H9 (cell line): ENCODE measurements around the gene CNIH2. TPM values are rescaled to one million over a fixed set of nuclear protein-coding genes. Genes with fewer than 3 reads are reported as not detected.

Experiments used
- DNase-seq: peaks from one replicate; pipeline ENCODE4 v3.0.0-alpha.2; 2017
- H2AFZ ChIP-seq: one replicate; pipeline ENCODE4 v1.6.1; 2013; ENCODE audit warnings: mild to moderate bottlenecking, low read length, control low read depth, moderate library complexity
- H2AK5ac ChIP-seq: 2 replicates; pipeline ENCODE4 v1.6.1; 2013; ENCODE audit warnings: low read length, control low read depth, mixed read lengths; ENCODE audit not compliant: insufficient read length
- H2BK120ac ChIP-seq: one replicate; pipeline ENCODE4 v1.6.1; 2013; ENCODE audit warnings: low read depth, mild to moderate bottlenecking, low read length, control low read depth, inconsistent platforms; ENCODE audit not compliant: poor library complexity, severe bottlenecking
- H2BK12ac ChIP-seq: 2 replicates; pipeline ENCODE4 v1.6.1; 2013; ENCODE audit warnings: low read length, control low read depth, mixed read lengths, low read depth; ENCODE audit not compliant: insufficient read length
- H2BK15ac ChIP-seq: 2 replicates; pipeline ENCODE4 v1.6.1; 2013; ENCODE audit warnings: low read depth, low read length, control low read depth
- H2BK20ac ChIP-seq: one replicate; pipeline ENCODE4 v1.6.1; 2013; ENCODE audit warnings: low read depth, mild to moderate bottlenecking, low read length, control low read depth, inconsistent platforms; ENCODE audit not compliant: poor library complexity, severe bottlenecking
- H2BK5ac ChIP-seq: 2 replicates; pipeline ENCODE4 v1.6.1; 2013; ENCODE audit warnings: low read length, control low read depth, mixed read lengths; ENCODE audit not compliant: insufficient read length
- H3K14ac ChIP-seq: 2 replicates; pipeline ENCODE4 v1.6.1; 2013; ENCODE audit warnings: low read length, control low read depth; ENCODE audit not compliant: insufficient read depth
- H3K18ac ChIP-seq: 2 replicates; pipeline ENCODE4 v1.6.1; 2013; ENCODE audit warnings: low read depth, mild to moderate bottlenecking, mixed read lengths, low read length, control low read depth; ENCODE audit not compliant: insufficient read length
- H3K23ac ChIP-seq: 2 replicates; pipeline ENCODE4 v1.6.1; 2013; ENCODE audit warnings: low read length, control low read depth, mixed read lengths, low read depth; ENCODE audit not compliant: insufficient read length
- H3K23me2 ChIP-seq: 2 replicates; pipeline ENCODE4 v1.6.1; 2013; ENCODE audit warnings: low read depth, mild to moderate bottlenecking, mixed read lengths, low read length, control low read depth; ENCODE audit not compliant: insufficient read length, poor library complexity, severe bottlenecking
- H3K27ac ChIP-seq: 2 replicates; pipeline ENCODE4 v1.5.1; 2013; ENCODE audit warnings: low read length, control low read depth, mixed read lengths, low read depth; ENCODE audit not compliant: insufficient read length
- H3K27me3 ChIP-seq: 2 replicates; pipeline ENCODE4 v1.6.1; 2013; ENCODE audit warnings: low read length, control low read depth, inconsistent platforms; ENCODE audit not compliant: insufficient read depth
- H3K4ac ChIP-seq: 2 replicates; pipeline ENCODE4 v1.6.1; 2013; ENCODE audit warnings: low read depth, mild to moderate bottlenecking, control low read depth, inconsistent platforms, low read length, moderate library complexity
- H3K4me1 ChIP-seq: 2 replicates; pipeline ENCODE4 v1.6.1; 2013; ENCODE audit warnings: low read length, control low read depth, inconsistent platforms; ENCODE audit not compliant: insufficient read depth
- H3K4me2 ChIP-seq: 2 replicates; pipeline ENCODE4 v1.6.1; 2013; ENCODE audit warnings: low read length, control low read depth, mixed read lengths; ENCODE audit not compliant: insufficient read length, insufficient read depth
- H3K56ac ChIP-seq: 2 replicates; pipeline ENCODE4 v1.6.1; 2013; ENCODE audit warnings: low read depth, mild to moderate bottlenecking, mixed read lengths, low read length, control low read depth; ENCODE audit not compliant: insufficient read length
- H3K79me1 ChIP-seq: 2 replicates; pipeline ENCODE4 v1.6.1; 2013; ENCODE audit warnings: low read depth, mild to moderate bottlenecking, moderate library complexity, low read length, control low read depth, inconsistent platforms; ENCODE audit not compliant: insufficient read depth, poor library complexity, severe bottlenecking
- H3K79me2 ChIP-seq: 2 replicates; pipeline ENCODE4 v1.6.1; 2013; ENCODE audit warnings: low read length, control low read depth, inconsistent platforms; ENCODE audit not compliant: insufficient read depth
- H3K9ac ChIP-seq: 2 replicates; pipeline ENCODE4 v1.6.1; 2013; ENCODE audit warnings: low read length, control low read depth, mixed read lengths; ENCODE audit not compliant: insufficient read length; ENCODE audit errors: extremely low read depth
- H3K9me3 ChIP-seq: one replicate; pipeline ENCODE4 v1.6.1; 2013; ENCODE audit warnings: low read depth, low read length, inconsistent platforms; ENCODE audit not compliant: control insufficient read depth
- H3T11ph ChIP-seq: one replicate; pipeline ENCODE4 v1.6.1; 2013; ENCODE audit warnings: mild to moderate bottlenecking, low read length, control low read depth, inconsistent platforms
- H4K20me1 ChIP-seq: one replicate; pipeline ENCODE4 v1.6.1; 2013; ENCODE audit not compliant: control insufficient read depth, insufficient read length, insufficient read depth
- H4K5ac ChIP-seq: 2 replicates; pipeline ENCODE4 v1.6.1; 2013; ENCODE audit warnings: low read depth, mild to moderate bottlenecking, mixed read lengths, low read length, control low read depth; ENCODE audit not compliant: insufficient read length
- H4K8ac ChIP-seq: replicated peaks from 2 replicates; pipeline ENCODE4 v1.6.1; 2013; ENCODE audit warnings: low read length, control low read depth, mixed read lengths, low read depth; ENCODE audit not compliant: insufficient read length
- H4K91ac ChIP-seq: 2 replicates; pipeline ENCODE4 v1.6.1; 2013; ENCODE audit warnings: low read depth, mild to moderate bottlenecking, moderate library complexity, mixed read lengths, low read length, control low read depth; ENCODE audit not compliant: insufficient read length
- H3K27ac Mint-ChIP-seq, 3 experiments: 2 replicates in 2 of 3; 3 replicates in 1 of 3; pipeline ENCODE4 v1.8.0; 2020 to 2021; ENCODE audit warnings: mixed read lengths in 3 of 3, mild to moderate bottlenecking in 1 of 3, moderate library complexity in 1 of 3
- H3K27me3 Mint-ChIP-seq: 2 replicates; pipeline ENCODE4 v1.8.0; 2021; ENCODE audit warnings: low read depth, mild to moderate bottlenecking, moderate library complexity, mixed read lengths
- H3K36me3 Mint-ChIP-seq, 3 experiments: 2 replicates in 2 of 3; 3 replicates in 1 of 3; pipeline ENCODE4 v1.8.0; 2020 to 2021; ENCODE audit warnings: low read depth in 3 of 3, mixed read lengths in 3 of 3; ENCODE audit not compliant: insufficient read depth in 1 of 3
- H3K4me1 Mint-ChIP-seq, 2 experiments: 2 replicates each; pipeline ENCODE4 v1.8.0; 2020; ENCODE audit warnings: mixed read lengths in 2 of 2
- H3K4me3 Mint-ChIP-seq, 2 experiments: 2 replicates in 1 of 2; 3 replicates in 1 of 2; pipeline ENCODE4 v1.8.0; 2020 to 2021; ENCODE audit warnings: mild to moderate bottlenecking in 2 of 2, mixed read lengths in 2 of 2, moderate library complexity in 1 of 2
- H3K9me3 Mint-ChIP-seq, 2 experiments: 2 replicates in 1 of 2; 3 replicates in 1 of 2; pipeline ENCODE4 v1.8.0; 2020; ENCODE audit warnings: mild to moderate bottlenecking in 2 of 2, mixed read lengths in 2 of 2, moderate library complexity in 1 of 2
- WGBS: extraction: QIAGEN DNeasy Blood & Tissue Kit; methylation state at CpG from one replicate; pipeline ENCODE4 v1.1.7; 2013; ENCODE audit warnings: missing lambda C conversion rate, low lambda C conversion rate, mixed read lengths; ENCODE audit not compliant: insufficient read length; ENCODE audit errors: extremely low coverage; 5-methylcytosine and 5-hydroxymethylcytosine counted together
- total RNA-seq: library from RNA; stranded (reverse); gene quantifications from 2 replicates; pipeline ENCODE4 v1.2.1, GENCODE V29; 2021
- TF ChIP-seq, protein P1 (sequence below): fragments of 200-600 bp; sonication (generic); conservative IDR thresholded peaks from 3 replicates; pipeline ENCODE4 v1.8.0; 2021; ENCODE audit warnings: antibody characterized with exemption, mild to moderate bottlenecking

Gene CNIH2
- total RNA-seq, 1 experiment from 2014 or later = 12.0 TPM

DNA sequence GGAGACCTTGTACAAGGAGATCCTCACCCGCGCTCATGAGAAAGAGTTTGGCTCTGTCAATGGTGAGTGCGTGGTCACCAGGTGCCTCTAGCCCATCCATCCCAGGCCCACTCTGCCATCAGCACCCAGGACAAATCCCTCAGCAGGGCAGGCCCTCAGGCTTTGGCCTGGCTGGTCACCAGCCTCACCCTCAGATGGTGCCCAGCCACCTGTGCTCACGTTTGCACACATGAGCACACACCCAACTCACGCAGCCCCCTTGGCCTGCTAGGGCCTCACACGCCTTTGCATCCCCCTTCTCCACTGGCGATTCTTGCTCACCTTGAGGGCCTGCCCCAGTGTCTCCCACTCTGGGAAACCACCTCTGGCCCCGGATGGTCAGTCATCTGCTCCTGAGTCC, 13.6 kb upstream of the CNIH2 start:
- no peak overlapping the region for H3K4me2 ChIP-seq
- H3K14ac ChIP-seq = no peak overlapping the region
- H4K8ac ChIP-seq = no peak overlapping the region
- no peaks in the 10 kb centered on the region for H3K79me2 ChIP-seq
- H3K9ac ChIP-seq = no peak overlapping the region
- H2BK15ac ChIP-seq = no peak overlapping the region
- H3T11ph ChIP-seq = no peak overlapping the region
- H3K4ac ChIP-seq = no peak overlapping the region
- H4K91ac ChIP-seq = no peak overlapping the region
- Mint-ChIP-seq H3K9me3 (no peaks in the 10 kb centered on the region), H3K27me3 (no peaks in the 10 kb centered on the region; the same call in 1 of the 2 replicates), H3K4me3 (peak overlapping the region in 1 of 2 experiments; percentile 55; a peak in 2 of 5 replicates), H3K36me3 (peaks cover 15 to 59% (median 53%) of the 10 kb centered on the region in 3 experiments), H3K4me1 (peaks cover 13 to 15% of the 10 kb centered on the region in 2 experiments), H3K27ac (peak overlapping the region; percentile 68 to 89 (median 70); a peak in 3 of 7 replicates)
- peaks cover 2% of the 10 kb centered on the region for H4K20me1 ChIP-seq
- H3K27me3 ChIP-seq = no peaks in the 10 kb centered on the region
- TF ChIP-seq, protein P1, sequence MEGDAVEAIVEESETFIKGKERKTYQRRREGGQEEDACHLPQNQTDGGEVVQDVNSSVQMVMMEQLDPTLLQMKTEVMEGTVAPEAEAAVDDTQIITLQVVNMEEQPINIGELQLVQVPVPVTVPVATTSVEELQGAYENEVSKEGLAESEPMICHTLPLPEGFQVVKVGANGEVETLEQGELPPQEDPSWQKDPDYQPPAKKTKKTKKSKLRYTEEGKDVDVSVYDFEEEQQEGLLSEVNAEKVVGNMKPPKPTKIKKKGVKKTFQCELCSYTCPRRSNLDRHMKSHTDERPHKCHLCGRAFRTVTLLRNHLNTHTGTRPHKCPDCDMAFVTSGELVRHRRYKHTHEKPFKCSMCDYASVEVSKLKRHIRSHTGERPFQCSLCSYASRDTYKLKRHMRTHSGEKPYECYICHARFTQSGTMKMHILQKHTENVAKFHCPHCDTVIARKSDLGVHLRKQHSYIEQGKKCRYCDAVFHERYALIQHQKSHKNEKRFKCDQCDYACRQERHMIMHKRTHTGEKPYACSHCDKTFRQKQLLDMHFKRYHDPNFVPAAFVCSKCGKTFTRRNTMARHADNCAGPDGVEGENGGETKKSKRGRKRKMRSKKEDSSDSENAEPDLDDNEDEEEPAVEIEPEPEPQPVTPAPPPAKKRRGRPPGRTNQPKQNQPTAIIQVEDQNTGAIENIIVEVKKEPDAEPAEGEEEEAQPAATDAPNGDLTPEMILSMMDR = no peak
- no peak for DNase-seq
- H2AK5ac ChIP-seq = no peak overlapping the region
- H2BK12ac ChIP-seq = no peak overlapping the region
- peaks cover 9% of the 10 kb centered on the region for H3K23me2 ChIP-seq
- no peak overlapping the region for H2BK120ac ChIP-seq
- no peak overlapping the region for H2AFZ ChIP-seq
- H4K5ac ChIP-seq = no peak overlapping the region
- WGBS = no CpG with 5 or more reads among the region's 8 CpGs
- H2BK5ac ChIP-seq = no peak overlapping the region
- H3K23ac ChIP-seq = no peak overlapping the region
- H3K4me1 ChIP-seq = no peaks in the 10 kb centered on the region
- no peak overlapping the region for H2BK20ac ChIP-seq
- no peak overlapping the region for H3K18ac ChIP-seq
- no peaks in the 10 kb centered on the region for H3K9me3 ChIP-seq
- H3K56ac ChIP-seq = no peak overlapping the region
- H3K79me1 ChIP-seq = no peaks in the 10 kb centered on the region
- no peak overlapping the region for H3K27ac ChIP-seq
